A549 (cell line): ENCODE results near the gene SLC25A48. TPM values are rescaled to one million over a fixed set of nuclear protein-coding genes. Genes with fewer than 3 reads are reported as not detected.

ENCODE experiments used
- ATAC-seq, 2 experiments: fragments of 200-7000 bp in 1 of 2; fragments of >200 bp in 1 of 2; cut with Nextera tagmentation in 1 of 2; cut with Tn5 transposase in 1 of 2; 3 replicates each; pipeline versions ENCODE4 v1.8.0 to v1.9.1; 2018 to 2020; ENCODE audit warnings: mild to moderate bottlenecking in 1 of 2, moderate library complexity in 1 of 2
- CTCF ChIA-PET: fragments of 300-600 bp; sonication (Branson Sonifier 250); formaldehyde crosslinking; extraction: SDS; loops from one replicate; lab custom pipeline; 2021; ENCODE audit warnings: antibody characterized with exemption, inconsistent platforms; lab: Yijun Ruan, JAX
- POLR2A ChIA-PET: fragments of 350-600 bp; formaldehyde crosslinking; extraction: SDS; loops from one replicate; lab custom pipeline; 2021; ENCODE audit warnings: antibody characterized with exemption, inconsistent platforms; lab: Yijun Ruan, JAX
- DNase-seq, 2 experiments: peaks; one replicate each; pipeline versions ENCODE4 v3.0.0 to v3.0.0-alpha.2; 2011 to 2016; ENCODE audit warnings: low read depth in 1 of 2, low spot score in 1 of 2
- FAIRE-seq: peaks from 2 replicates; lab custom pipeline; 2011; peaks lifted over from hg19 to GRCh38; lab: Jason Lieb, UNC
- H3K27ac ChIP-seq, 2 experiments: fragments of >200 bp; sonication (Bioruptor Twin); formaldehyde crosslinking; 3 replicates each; pipeline ENCODE4 v1.5.1; 2016 to 2017
- H3K4me1 ChIP-seq: fragments of >200 bp; sonication (Bioruptor Twin); formaldehyde crosslinking; 3 replicates; pipeline ENCODE4 v1.6.1; 2016
- H3K4me2 ChIP-seq: fragments of >200 bp; sonication (Bioruptor Twin); formaldehyde crosslinking; 3 replicates; pipeline ENCODE4 v1.6.1; 2016
- H3K4me3 ChIP-seq: fragments of >200 bp; sonication (Bioruptor Twin); formaldehyde crosslinking; 3 replicates; pipeline ENCODE4 v1.5.1; 2016
- H3K9me3 ChIP-seq: fragments of >200 bp; sonication (Bioruptor Twin); formaldehyde crosslinking; 3 replicates; pipeline ENCODE4 v1.6.1; 2016
- CHD2 ChIP-seq: fragments of 150-350 bp; IDR thresholded peaks from 2 replicates; pipeline ENCODE4 v1.6.1; 2014; ENCODE audit warnings: low read length; ENCODE audit not compliant: partially characterized antibody
- EHF ChIP-seq: fragments of 250-450 bp; sonication (Bioruptor Pico); IDR thresholded peaks from 2 replicates; pipeline ENCODE4 v1.5.0; 2020; ENCODE audit warnings: mild to moderate bottlenecking
- EHMT2 ChIP-seq: fragments of 200-600 bp; sonication (generic); IDR thresholded peaks from 2 replicates; pipeline ENCODE4 v1.6.1; 2016; ENCODE audit warnings: antibody characterized with exemption, low read depth, mild to moderate bottlenecking, moderate library complexity
- EP300 ChIP-seq, 2 experiments: fragments of >200 bp; sonication (Bioruptor Twin); formaldehyde crosslinking; IDR thresholded peaks; 2 replicates in 1 of 2; 3 replicates in 1 of 2; pipeline ENCODE4 v1.6.1; 2016 to 2017
- ESRRA ChIP-seq: fragments of 150-350 bp; IDR thresholded peaks from 2 replicates; pipeline ENCODE4 v1.6.1; 2014; ENCODE audit warnings: mild to moderate bottlenecking, low read length, borderline replicate concordance
- KDM1A ChIP-seq: fragments of 200-600 bp; sonication (generic); IDR thresholded peaks from 2 replicates; pipeline ENCODE4 v1.6.1; 2016; ENCODE audit warnings: low read depth, mild to moderate bottlenecking
- MAFK ChIP-seq: fragments of 450-650 bp; IDR thresholded peaks from 2 replicates; pipeline ENCODE4 v1.6.1; 2014; ENCODE audit not compliant: partially characterized antibody
- NR3C1 ChIP-seq: fragments of >200 bp; sonication (Bioruptor Twin); formaldehyde crosslinking; IDR thresholded peaks from 3 replicates; pipeline ENCODE4 v1.6.1; 2017
- POLR2A ChIP-seq: IDR thresholded peaks from 2 replicates; pipeline ENCODE4 v1.6.1; 2012; ENCODE audit warnings: mild to moderate bottlenecking, low read length
- RAD21 ChIP-seq, 2 experiments: fragments of >200 bp in 1 of 2; sonication (Bioruptor Twin) in 1 of 2; formaldehyde crosslinking in 1 of 2; IDR thresholded peaks in 1 of 2; conservative IDR thresholded peaks in 1 of 2; 2 replicates in 1 of 2; 3 replicates in 1 of 2; pipeline ENCODE4 v1.6.1; 2012 to 2018; ENCODE audit warnings: inconsistent platforms in 1 of 2
- RARB ChIP-seq: fragments of 250-450 bp; sonication (Bioruptor Pico); IDR thresholded peaks from 2 replicates; pipeline ENCODE4 v1.8.0; 2021; ENCODE audit warnings: mild to moderate bottlenecking, moderate library complexity
- RFX5 ChIP-seq: fragments of 450-650 bp; IDR thresholded peaks from 2 replicates; pipeline ENCODE4 v1.7.1; 2014; ENCODE audit warnings: antibody characterized with exemption, mild to moderate bottlenecking, moderate library complexity
- RNF2 ChIP-seq: fragments of 200-600 bp; sonication (generic); IDR thresholded peaks from 2 replicates; pipeline ENCODE4 v1.6.1; 2016; ENCODE audit warnings: low read depth, mild to moderate bottlenecking, antibody characterized with exemption, moderate library complexity, borderline replicate concordance
- SREBF2 ChIP-seq: fragments of 450-650 bp; IDR thresholded peaks from 2 replicates; pipeline ENCODE4 v1.6.1; 2014; ENCODE audit warnings: mild to moderate bottlenecking, moderate library complexity
- TFCP2L1 ChIP-seq: fragments of 250-450 bp; sonication (Bioruptor Pico); IDR thresholded peaks from 2 replicates; pipeline ENCODE4 v1.5.0; 2021; ENCODE audit warnings: mild to moderate bottlenecking
- ZC3H11A ChIP-seq: fragments of 450-650 bp; IDR thresholded peaks from 2 replicates; pipeline ENCODE4 v1.6.1; 2014; ENCODE audit warnings: antibody characterized with exemption, mild to moderate bottlenecking
- ZFP36 ChIP-seq: fragments of 450-650 bp; IDR thresholded peaks from 2 replicates; pipeline ENCODE4 v1.6.1; 2014; ENCODE audit warnings: borderline replicate concordance; ENCODE audit not compliant: partially characterized antibody
- ZSCAN20 ChIP-seq: fragments of 250-450 bp; sonication (Bioruptor Pico); IDR thresholded peaks from 2 replicates; pipeline ENCODE4 v1.8.0; 2022; ENCODE audit warnings: mild to moderate bottlenecking, moderate library complexity
- WGBS: methylation state at CpG from one replicate; pipeline ENCODE4 v1.1.6; 2017; ENCODE audit errors: missing lambda C conversion rate; 5-methylcytosine and 5-hydroxymethylcytosine counted together
- polyA plus RNA-seq, 4 experiments: library from polyadenylated mRNA; depleted of rRNA in 3 of 4; stranded (reverse); fragments of >200 nt; fragmentation: RNase III in 1 of 4; extraction: RNeasy Plus Mini Kit Qiagen cat#74134 plus additional on column Dnase treatment in 1 of 4; gene quantifications; 2 replicates in 3 of 4; 3 replicates in 1 of 4; pipeline ENCODE4 v1.2.3, GENCODE V29; 2011 to 2017
- TF ChIP-seq, protein P1 (sequence below): fragments of >200 bp; sonication (Bioruptor Twin); formaldehyde crosslinking; IDR thresholded peaks from 3 replicates; pipeline ENCODE4 v1.6.1; 2016
- TF ChIP-seq, protein P2 (sequence below): fragments of >200 bp; sonication (Bioruptor Twin); formaldehyde crosslinking; IDR thresholded peaks from 3 replicates; pipeline ENCODE4 v1.5.1; 2016
- TF ChIP-seq, protein P3 (sequence below): fragments of >200 bp; sonication (Bioruptor Twin); formaldehyde crosslinking; IDR thresholded peaks from 2 replicates; pipeline ENCODE4 v1.6.1; 2016
- TF ChIP-seq, protein P4 (sequence below): fragments of 250-450 bp; sonication (Bioruptor Pico); IDR thresholded peaks from 2 replicates; pipeline ENCODE4 v1.5.0; 2020; ENCODE audit warnings: low read depth, mild to moderate bottlenecking, moderate library complexity

SLC25A48 gene
- polyA plus RNA-seq, 2 of the 4 experiments (the other 2 are of a cell fraction), result 0.18 TPM; not detected in 1

DNA sequence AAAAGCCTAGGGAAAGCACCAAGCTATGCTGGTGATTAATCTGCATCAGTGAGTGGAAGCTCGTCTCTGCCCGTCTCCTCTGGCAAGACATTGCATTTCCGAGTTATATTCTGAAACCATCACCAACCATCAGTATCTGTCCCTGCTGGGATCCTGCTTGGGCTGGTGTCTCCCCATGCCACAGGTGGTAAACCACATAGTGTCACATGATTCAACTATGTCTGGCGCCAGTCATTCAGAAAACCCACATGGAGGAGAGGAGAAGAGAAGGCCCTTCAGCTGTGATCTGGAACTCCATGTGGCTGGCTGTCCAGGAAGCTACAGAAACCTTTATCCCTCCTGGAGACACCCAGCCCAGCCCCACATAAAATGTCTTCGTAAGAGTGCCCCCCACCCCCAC is 56.4 kb downstream of the SLC25A48 start:
- no peak for FAIRE-seq
- 80% methylated on average over 5 of the region's 5 CpGs for WGBS

DNA sequence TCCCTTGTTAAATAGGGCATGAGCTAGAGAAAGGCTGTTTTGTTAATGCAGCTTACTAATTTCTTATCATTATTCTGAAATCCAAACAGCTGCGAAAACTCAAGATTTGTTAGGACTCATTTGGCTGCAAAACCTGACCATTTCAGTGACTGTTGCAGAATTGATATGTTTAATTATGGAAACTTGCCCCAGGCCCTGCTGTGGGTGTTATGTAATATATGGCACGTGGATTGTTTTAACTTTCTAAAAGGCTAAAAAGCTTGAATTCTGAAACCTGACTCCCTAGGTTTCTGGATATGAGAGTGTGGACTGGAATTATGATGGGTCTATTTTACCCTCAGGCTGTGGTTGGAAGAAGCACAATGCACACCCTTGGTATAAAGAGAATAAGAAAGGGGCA is 56.8 kb downstream of the SLC25A48 start:
- Histone ChIP-seq H3K27ac (0 out of 6 replicates have a peak overlapping the region, but pooled peaks of 1 of the 2 experiments have one; percentile 22), H3K9me3 (no peaks in the 10 kb centered on the region), H3K4me2 (no peak overlapping the region), H3K4me1 (peaks cover 40% of the 10 kb centered on the region), H3K4me3 (no peak overlapping the region)
- POLR2A ChIA-PET, result no interaction called here
- TF ChIP-seq KDM1A, result no peak
- TF ChIP-seq SREBF2, result no peak
- no peak for TF ChIP-seq RFX5
- no peak for TF ChIP-seq ESRRA
- TF ChIP-seq EHMT2, result no peak
- WGBS, result 75% methylated on average over 2 of the region's 2 CpGs
- no peak for DNase-seq
- no peak for ATAC-seq
- CTCF ChIA-PET, result interaction anchor here (0.5 to 6.8 kb wide), 16 partner anchors 8 to 425 kb away, joined by 3 to 74 read pairs (median 6); no protein-coding TSS in a partner anchor
- FAIRE-seq, result no peak

More for the DNA sequence above, 56.4 kb downstream of the SLC25A48 start:
- H3K4me3 ChIP-seq, result no peak overlapping the region
- no peak for DNase-seq
- ATAC-seq, result no peak
- ChIA-PET CTCF (interaction anchor here (0.5 to 6.8 kb wide), 12 partner anchors 9 to 425 kb away, joined by 3 to 74 read pairs (median 8); no protein-coding TSS in a partner anchor), POLR2A (no interaction called here)
- peaks cover 38% of the 10 kb centered on the region for H3K4me1 ChIP-seq
- H3K4me2 ChIP-seq, result no peak overlapping the region
- H3K27ac ChIP-seq, result peak overlapping the region in 1 of 2 experiments; percentile 22; a peak in 1 of 6 replicates
- no peaks in the 10 kb centered on the region for H3K9me3 ChIP-seq
- TF ChIP-seq KDM1A (no peak), RARB (CRISPR knock-in tag) (no peak), RAD21 (conservative IDR thresholded peaks at IDR 0.05 in 1 of 2, IDR thresholded peaks at IDR 0.05 in 1 of 2) (no peak), ZSCAN20 (no peak), POLR2A (no peak), RNF2 (no peak), CHD2 (no peak), MAFK (no peak), EP300 (IDR thresholded peaks at IDR 0.05) (no peak), ZC3H11A (no peak), ESRRA (no peak), EHF (CRISPR knock-in tag) (no peak), TFCP2L1 (no peak), NR3C1 (no peak)
- TF ChIP-seq, protein P1, sequence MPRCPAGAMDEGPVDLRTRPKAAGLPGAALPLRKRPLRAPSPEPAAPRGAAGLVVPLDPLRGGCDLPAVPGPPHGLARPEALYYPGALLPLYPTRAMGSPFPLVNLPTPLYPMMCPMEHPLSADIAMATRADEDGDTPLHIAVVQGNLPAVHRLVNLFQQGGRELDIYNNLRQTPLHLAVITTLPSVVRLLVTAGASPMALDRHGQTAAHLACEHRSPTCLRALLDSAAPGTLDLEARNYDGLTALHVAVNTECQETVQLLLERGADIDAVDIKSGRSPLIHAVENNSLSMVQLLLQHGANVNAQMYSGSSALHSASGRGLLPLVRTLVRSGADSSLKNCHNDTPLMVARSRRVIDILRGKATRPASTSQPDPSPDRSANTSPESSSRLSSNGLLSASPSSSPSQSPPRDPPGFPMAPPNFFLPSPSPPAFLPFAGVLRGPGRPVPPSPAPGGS, result no peak
- TF ChIP-seq, protein P2, sequence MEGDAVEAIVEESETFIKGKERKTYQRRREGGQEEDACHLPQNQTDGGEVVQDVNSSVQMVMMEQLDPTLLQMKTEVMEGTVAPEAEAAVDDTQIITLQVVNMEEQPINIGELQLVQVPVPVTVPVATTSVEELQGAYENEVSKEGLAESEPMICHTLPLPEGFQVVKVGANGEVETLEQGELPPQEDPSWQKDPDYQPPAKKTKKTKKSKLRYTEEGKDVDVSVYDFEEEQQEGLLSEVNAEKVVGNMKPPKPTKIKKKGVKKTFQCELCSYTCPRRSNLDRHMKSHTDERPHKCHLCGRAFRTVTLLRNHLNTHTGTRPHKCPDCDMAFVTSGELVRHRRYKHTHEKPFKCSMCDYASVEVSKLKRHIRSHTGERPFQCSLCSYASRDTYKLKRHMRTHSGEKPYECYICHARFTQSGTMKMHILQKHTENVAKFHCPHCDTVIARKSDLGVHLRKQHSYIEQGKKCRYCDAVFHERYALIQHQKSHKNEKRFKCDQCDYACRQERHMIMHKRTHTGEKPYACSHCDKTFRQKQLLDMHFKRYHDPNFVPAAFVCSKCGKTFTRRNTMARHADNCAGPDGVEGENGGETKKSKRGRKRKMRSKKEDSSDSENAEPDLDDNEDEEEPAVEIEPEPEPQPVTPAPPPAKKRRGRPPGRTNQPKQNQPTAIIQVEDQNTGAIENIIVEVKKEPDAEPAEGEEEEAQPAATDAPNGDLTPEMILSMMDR, result no peak
- TF ChIP-seq, protein P3, sequence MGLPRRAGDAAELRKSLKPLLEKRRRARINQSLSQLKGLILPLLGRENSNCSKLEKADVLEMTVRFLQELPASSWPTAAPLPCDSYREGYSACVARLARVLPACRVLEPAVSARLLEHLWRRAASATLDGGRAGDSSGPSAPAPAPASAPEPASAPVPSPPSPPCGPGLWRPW, result no peak

DNA sequence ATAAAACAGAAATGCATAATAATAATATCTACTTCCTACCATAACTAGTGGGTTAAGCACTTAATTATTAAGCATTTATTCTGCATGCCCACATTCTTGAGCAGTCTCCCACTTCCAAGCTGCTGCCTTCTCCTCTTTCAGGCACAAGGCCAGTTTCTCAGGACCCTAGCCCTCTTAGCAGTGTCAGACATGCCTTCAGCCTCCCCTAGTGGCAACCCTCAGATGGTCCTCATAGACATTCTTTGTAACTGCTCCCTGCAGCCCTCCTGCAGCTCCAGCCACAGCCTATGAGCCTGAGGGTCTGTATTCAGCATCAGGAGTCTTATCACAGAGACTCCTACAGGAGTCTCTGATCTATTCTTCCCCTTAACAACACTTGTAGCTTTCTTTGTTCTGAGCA is 57.3 kb downstream of the SLC25A48 start:
- no peak overlapping the region for H3K4me3 ChIP-seq
- peaks cover 40% of the 10 kb centered on the region for H3K4me1 ChIP-seq
- ChIA-PET POLR2A (no interaction called here), CTCF (interaction anchor here (0.6 to 6.8 kb wide), 18 partner anchors 9 to 426 kb away, joined by 3 to 74 read pairs (median 6); no protein-coding TSS in a partner anchor)
- no peak overlapping the region for H3K27ac ChIP-seq
- no peak overlapping the region for H3K4me2 ChIP-seq
- H3K9me3 ChIP-seq, result no peaks in the 10 kb centered on the region
- FAIRE-seq (no peak), DNase-seq (no peak), ATAC-seq (peak in 1 of 2 experiments; percentile 48; a peak in 3 of 6 replicates)
- TF ChIP-seq, protein P2, result peak; percentile 26; the same call in 2 of the 3 replicates
- TF ChIP-seq, protein P4, sequence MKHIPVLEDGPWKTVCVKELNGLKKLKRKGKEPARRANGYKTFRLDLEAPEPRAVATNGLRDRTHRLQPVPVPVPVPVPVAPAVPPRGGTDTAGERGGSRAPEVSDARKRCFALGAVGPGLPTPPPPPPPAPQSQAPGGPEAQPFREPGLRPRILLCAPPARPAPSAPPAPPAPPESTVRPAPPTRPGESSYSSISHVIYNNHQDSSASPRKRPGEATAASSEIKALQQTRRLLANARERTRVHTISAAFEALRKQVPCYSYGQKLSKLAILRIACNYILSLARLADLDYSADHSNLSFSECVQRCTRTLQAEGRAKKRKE (CRISPR knock-in tag), result no peak
- TF ChIP-seq ZFP36, result no peak
- peak in 1 of 2 experiments; percentile 15; a peak in 1 of 5 replicates for TF ChIP-seq RAD21 (conservative IDR thresholded peaks at IDR 0.05 in 1 of 2, IDR thresholded peaks at IDR 0.05 in 1 of 2)
